Posterior vena cava (tissue), 2 donors: ENCODE results near the gene DCDC2B. TPM values are rescaled to one million over a fixed set of nuclear protein-coding genes. Genes with fewer than 3 reads are reported as not detected.
"Not testable (repeated sequence)": the region's sequence is repeated elsewhere in the genome, so short reads cannot be mapped to it uniquely, and the experiment has no call there.

Source experiments
- DNase-seq: peaks from one replicate; pipeline ENCODE4 v3.0.0-alpha.2; 2020; ENCODE audit warnings: low spot score
- intact Hi-C, 2 donors: fragments of 100-400 bp; cut with DNase I; formaldehyde crosslinking; loops; one replicate each; pipeline versions ENCODE4 v1.14.1 to v1.14.2; 2022 to 2023
- total RNA-seq, 2 donors: library from RNA; stranded (reverse); fragmentation: NEBNext Ultra II Directional; extraction: Animal tissue kit (Norgen Biotek cat#: 25700); gene quantifications; one replicate each; pipeline ENCODE4 v1.2.1, GENCODE V29; 2021
- donor health status: DM: yes; HTN: yes; CAD: no.
- donor health status: DM: yes; HTN: yes; CAD: no.

The DCDC2B gene
- total RNA-seq, 2 donors from 2014 or later = not detected

GRCh38 chr1:32247983-32248889 lies 39.3 kb downstream of the DCDC2B start:
- intact Hi-C loops = no loop called here
- DNase-seq = peak; percentile 96

- no peak for DNase-seq
- intact Hi-C loops = no loop called here
Measured at GRCh38 chr1:32249831-32250525, 41.1 kb downstream of the DCDC2B start.

- intact Hi-C loops = no loop called here
- DNase-seq = no peak
Measured at GRCh38 chr1:32250893-32251716, 42.2 kb downstream of the DCDC2B start, which contains the start of gene LCK. LCK (plus strand) TSS chr1:32251265; CDS start chr1:32274330, 23,065 bp downstream.

- intact Hi-C loops = no loop called here
- DNase-seq = no peak
Measured at GRCh38 chr1:32255072-32256071, 46.5 kb downstream of the DCDC2B start.

- intact Hi-C loops = no loop called here
- DNase-seq = no peak
Measured at GRCh38 chr1:32256473-32257226, 47.8 kb downstream of the DCDC2B start.

- DNase-seq = no peak
- intact Hi-C loops = no loop called here
Measured at GRCh38 chr1:32257227-32257508, 48.3 kb downstream of the DCDC2B start.

- DNase-seq, intact Hi-C loops: not testable (repeated sequence)
Measured at GRCh38 chr1:32263236-32263593, 54.3 kb downstream of the DCDC2B start.

- no peak for DNase-seq
- intact Hi-C loops = no loop called here
Measured at GRCh38 chr1:32263744-32264143, 54.9 kb downstream of the DCDC2B start.

Other genes with a start within 250 kb of the DCDC2B start
- gene KHDRBS1, start 195.2 kb upstream of the DCDC2B start, total RNA-seq = 10 to 100 TPM; 68.8 to 71.5 TPM
- gene TMEM39B, start 136.2 kb upstream of the DCDC2B start, total RNA-seq = 10 to 100 TPM; 11.5 to 14.5 TPM
- gene KPNA6, start 101.0 kb upstream of the DCDC2B start, total RNA-seq = 10 to 100 TPM; 60.7 to 66.3 TPM
- gene TXLNA, start 29.4 kb upstream of the DCDC2B start, total RNA-seq = 10 to 100 TPM; 44.8 to 45.3 TPM
- gene CCDC28B, start 8.5 kb upstream of the DCDC2B start, total RNA-seq = 1 to 10 TPM; 7.5 to 8.3 TPM
- gene IQCC, start 3.4 kb upstream of the DCDC2B start, total RNA-seq = 1 to 10 TPM in 1 of 2 donors, under 1 TPM in 1; 0.33 to 1.1 TPM
- 10 to 100 TPM; 12.7 to 15.9 TPM for gene TMEM234, start 13.3 kb downstream of the DCDC2B start, total RNA-seq
- 100 to 1,000 TPM; 117 to 131 TPM for gene EIF3I, start 13.3 kb downstream of the DCDC2B start, total RNA-seq
- 1 to 10 TPM; 8.6 to 9.2 TPM for gene FAM167B, start 38.1 kb downstream of the DCDC2B start, total RNA-seq
- 1 to 10 TPM; 1.1 to 1.3 TPM for gene LCK, start 42.2 kb downstream of the DCDC2B start, total RNA-seq
- 10 to 100 TPM; 36.6 to 40.8 TPM for gene HDAC1, start 83.0 kb downstream of the DCDC2B start, total RNA-seq
- gene MARCKSL1, start 127.1 kb downstream of the DCDC2B start, total RNA-seq = 10 to 100 TPM; 40.9 to 43.9 TPM
- gene FAM229A, start 153.4 kb downstream of the DCDC2B start, total RNA-seq = 1 to 10 TPM; 4.4 to 5.4 TPM
- 1 to 10 TPM; 2.6 to 3.9 TPM for gene TSSK3, start 153.4 kb downstream of the DCDC2B start, total RNA-seq
- 10 to 100 TPM; 37.2 to 42.5 TPM for gene BSDC1, start 185.4 kb downstream of the DCDC2B start, total RNA-seq